Activated CD4-positive, alpha-beta memory T cell treated with anti-CD3 and anti-CD28 coated beads for 36 hours (primary cell): ENCODE measurements around the gene IQCN. TPM values are rescaled to one million over a fixed set of nuclear protein-coding genes. Genes with fewer than 3 reads are reported as not detected.

Source experiments
- CTCF ChIA-PET: fragments of 350-600 bp; sonication (Branson Sonifier 250); formaldehyde crosslinking; loops from one replicate; lab custom pipeline; 2021; ENCODE audit warnings: antibody characterized with exemption, inconsistent platforms; lab: Charles Lee
- POLR2A ChIA-PET: fragments of 350-600 bp; sonication (Branson Sonifier 250); formaldehyde crosslinking; loops from one replicate; lab custom pipeline; 2021; ENCODE audit warnings: antibody characterized with exemption; lab: Charles Lee
- DNase-seq: peaks from one replicate; pipeline ENCODE4 v3.0.0-alpha.2; 2020
- H3K27ac Mint-ChIP-seq: one replicate; pipeline ENCODE4 v1.8.0; 2021; ENCODE audit warnings: mixed read lengths
- H3K27me3 Mint-ChIP-seq: one replicate; pipeline ENCODE4 v1.8.0; 2021; ENCODE audit warnings: mixed read lengths
- H3K36me3 Mint-ChIP-seq: one replicate; pipeline ENCODE4 v1.8.0; 2021; ENCODE audit warnings: mixed read lengths
- H3K4me1 Mint-ChIP-seq: one replicate; pipeline ENCODE4 v1.8.0; 2021; ENCODE audit warnings: low read depth, mixed read lengths
- H3K4me3 Mint-ChIP-seq: one replicate; pipeline ENCODE4 v1.8.0; 2021; ENCODE audit warnings: mild to moderate bottlenecking, mixed read lengths
- H3K9me3 Mint-ChIP-seq: one replicate; pipeline ENCODE4 v1.8.0; 2021; ENCODE audit warnings: mixed read lengths
- intact Hi-C: fragments of 100-400 bp; cut with micrococcal nuclease; formaldehyde crosslinking; loops from one replicate; pipeline ENCODE4 v1.15.1; 2023
- total RNA-seq, 2 experiments: library from RNA; stranded (reverse); gene quantifications; one replicate each; pipeline ENCODE4 v1.2.3, GENCODE V29; 2021

Gene IQCN
- total RNA-seq, 2 experiments from 2014 or later, result 0.36 to 0.39 TPM

DNA sequence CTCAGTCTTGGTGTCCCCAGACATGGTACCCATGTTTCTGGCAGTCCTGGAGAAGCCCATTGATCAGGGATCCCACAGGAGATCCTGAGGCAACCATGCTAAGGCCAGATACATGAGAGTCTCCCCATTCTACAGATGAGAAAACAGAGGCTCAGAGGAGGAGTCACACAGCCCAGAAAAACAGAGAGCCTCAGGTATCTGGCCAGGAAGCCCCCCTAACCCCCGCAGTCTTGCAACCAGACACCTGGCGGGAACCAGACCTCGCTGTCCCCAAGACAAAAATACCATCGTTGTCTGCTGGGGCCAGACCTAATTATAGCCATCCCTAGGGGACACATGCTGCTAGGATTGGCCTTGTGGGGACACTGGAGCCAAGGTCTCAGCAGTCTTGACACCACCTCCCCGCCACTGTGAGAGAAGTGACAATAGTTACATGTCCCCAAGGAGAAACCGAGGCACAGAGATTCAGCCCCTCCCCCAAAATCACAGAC lies 46.4 kb downstream of the IQCN start:
- no peak overlapping the region for H3K27ac Mint-ChIP-seq
- ChIA-PET CTCF (interaction anchor here (1.3 kb wide), 1 partner anchor 24 kb away, joined by 4 read pairs; no protein-coding TSS in a partner anchor), POLR2A (no interaction called here)
- H3K27me3 Mint-ChIP-seq, result peaks cover 68% of the 10 kb centered on the region
- intact Hi-C loops, result loop anchor here (2.0 kb wide), 1 partner anchor 17 kb away; no protein-coding TSS in a partner anchor
- no peaks in the 10 kb centered on the region for H3K9me3 Mint-ChIP-seq
- peaks cover 22% of the 10 kb centered on the region for H3K4me1 Mint-ChIP-seq
- H3K4me3 Mint-ChIP-seq, result no peak overlapping the region
- H3K36me3 Mint-ChIP-seq, result no peaks in the 10 kb centered on the region
- no peak for DNase-seq

DNA sequence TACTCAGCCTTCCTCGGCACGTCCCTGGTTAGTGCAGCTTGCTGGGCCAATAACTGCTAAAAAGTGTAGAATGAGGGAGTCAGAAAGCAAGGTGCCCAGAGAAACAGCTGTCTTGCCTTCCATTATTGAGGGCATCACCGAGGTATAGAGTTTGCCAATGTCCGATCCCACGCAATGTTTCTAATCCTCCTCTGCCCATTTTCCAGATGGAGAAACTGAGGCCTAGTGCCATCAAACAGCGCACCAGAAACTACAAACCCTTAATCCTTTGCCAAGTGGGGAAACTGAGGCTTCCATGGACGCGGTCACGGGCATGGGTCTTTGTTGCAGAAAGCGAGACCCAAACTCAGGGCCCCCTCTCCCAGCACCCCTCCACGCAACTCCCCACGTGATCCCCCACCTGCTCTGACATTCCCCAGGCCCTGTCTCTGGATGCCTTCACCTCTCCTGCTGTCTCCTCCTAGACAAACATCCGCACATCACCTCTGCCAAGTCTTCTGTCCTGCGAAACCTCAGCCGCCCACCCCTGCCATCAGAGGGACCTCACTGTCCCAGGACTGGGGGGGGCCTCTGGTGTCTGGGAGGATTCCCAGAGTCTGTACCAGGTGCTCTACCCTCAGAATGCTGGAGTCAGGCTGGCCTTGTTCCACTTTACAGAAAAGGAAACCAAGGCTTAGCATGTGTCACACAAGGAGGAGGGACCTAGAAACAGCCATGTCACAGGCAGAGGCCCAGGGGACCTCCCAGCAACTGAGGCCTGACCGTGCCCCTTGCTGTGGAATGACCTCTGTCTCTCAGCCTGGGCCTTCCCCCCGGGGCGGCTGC lies 47.1 kb downstream of the IQCN start:
- Mint-ChIP-seq H3K36me3 (no peaks in the 10 kb centered on the region), H3K27ac (no peak overlapping the region), H3K9me3 (no peaks in the 10 kb centered on the region), H3K4me3 (no peak overlapping the region), H3K27me3 (peaks cover 64% of the 10 kb centered on the region), H3K4me1 (peaks cover 18% of the 10 kb centered on the region)
- intact Hi-C loops, result loop anchor here (2.0 kb wide), 1 partner anchor 18 kb away; no protein-coding TSS in a partner anchor
- POLR2A ChIA-PET, result no interaction called here
- CTCF ChIA-PET, result interaction anchor here (1.1 kb wide), 1 partner anchor 25 kb away, joined by 3 read pairs; no protein-coding TSS in a partner anchor
- DNase-seq, result no peak

DNA sequence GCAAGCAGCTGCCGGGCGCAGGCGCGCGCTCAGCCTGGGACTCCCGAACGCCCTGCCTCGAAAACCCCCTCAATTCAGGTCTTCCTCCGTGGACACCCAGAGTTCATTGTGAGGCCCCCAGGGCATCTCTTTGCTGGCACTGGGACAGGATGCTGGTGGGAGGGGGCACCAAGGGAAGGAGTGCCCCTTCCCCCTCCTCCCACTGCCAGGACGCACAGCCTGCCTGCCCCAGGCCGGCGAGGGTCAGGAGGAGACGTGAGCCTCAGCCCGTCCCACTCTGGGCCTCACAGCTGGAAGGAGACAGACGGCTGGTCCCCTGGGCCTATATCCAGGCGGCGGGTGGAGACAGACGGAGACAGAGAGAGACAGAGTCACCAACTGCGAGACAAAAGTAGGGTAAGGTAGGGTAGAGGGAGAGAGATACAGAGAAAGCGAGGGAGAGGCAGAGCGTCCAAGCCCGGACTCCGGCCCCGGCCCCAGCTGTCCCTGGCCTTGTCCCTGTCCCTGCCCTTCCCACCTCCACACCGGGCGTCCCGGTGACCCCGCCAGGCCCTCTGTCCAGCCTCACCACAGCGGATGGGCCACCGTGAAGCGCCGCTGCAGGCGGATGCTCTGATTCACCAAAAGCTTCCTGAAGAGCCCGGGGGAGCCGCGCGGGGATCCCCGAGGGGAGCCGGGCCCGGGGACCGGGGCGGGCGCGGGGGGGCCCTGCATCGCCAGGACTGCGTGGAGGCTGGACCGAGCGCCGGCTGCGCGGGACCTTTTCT lies 48.4 kb downstream of the IQCN start, which contains the start of gene PDE4C:
TSS of gene PDE4C (minus strand) at position 737 of the 767 bp plus-strand sequence. CDS start at position 714, 23 bp downstream.
- POLR2A ChIA-PET, result no interaction called here
- H3K4me1 Mint-ChIP-seq, result peaks cover 18% of the 10 kb centered on the region
- peak; percentile 18 for DNase-seq

GRCh38 chr19:18225355-18225701 lies 48.9 kb downstream of the IQCN start:
- Mint-ChIP-seq H3K27ac (no peak overlapping the region), H3K4me1 (peaks cover 21% of the 10 kb centered on the region), H3K4me3 (peak overlapping the region; percentile 71), H3K9me3 (no peaks in the 10 kb centered on the region), H3K36me3 (no peaks in the 10 kb centered on the region), H3K27me3 (peaks cover 58% of the 10 kb centered on the region)
- ChIA-PET POLR2A (no interaction called here), CTCF (interaction anchor here (1.2 to 1.3 kb wide), 2 partner anchors 17 to 163 kb away, joined by 3 to 4 read pairs; no protein-coding TSS in a partner anchor)
- intact Hi-C loops, result loop anchor here (2.0 kb wide), 2 partner anchors 65 to 73 kb away; partner anchors contain the start of gene PIK3R2
- DNase-seq, result no peak

More for the DNA sequence above, 48.4 kb downstream of the IQCN start, which contains the start of gene PDE4C:
- Mint-ChIP-seq H3K4me3 (peak within 1 kb of the TSS; percentile 71), H3K27ac (no peak within 1 kb of the TSS), H3K27me3 (peaks cover 59% of the 10 kb centered on the region), H3K9me3 (no peaks in the 10 kb centered on the region), H3K36me3 (no peaks in the 10 kb centered on the region)
- intact Hi-C loops, result loop anchor here (2.0 kb wide), 3 partner anchors 19 to 73 kb away; partner anchors contain the start of gene PIK3R2
- CTCF ChIA-PET, result interaction anchor here (1.1 to 1.3 kb wide), 3 partner anchors 18 to 163 kb away, joined by 3 to 4 read pairs (median 3); no protein-coding TSS in a partner anchor

- peak; percentile 96 for DNase-seq
- intact Hi-C loops, result loop anchor here (2.0 kb wide), 2 partner anchors 64 to 72 kb away; partner anchors contain the start of gene PIK3R2
- Mint-ChIP-seq H3K27ac (no peak overlapping the region), H3K4me1 (peaks cover 21% of the 10 kb centered on the region), H3K36me3 (no peaks in the 10 kb centered on the region), H3K27me3 (peaks cover 57% of the 10 kb centered on the region), H3K4me3 (peak overlapping the region; percentile 71), H3K9me3 (no peaks in the 10 kb centered on the region)
- CTCF ChIA-PET, result interaction anchor here (0.6 to 1.4 kb wide), 14 partner anchors 8 to 164 kb away, joined by 3 to 13 read pairs (median 4); partner anchors contain the start of genes JUND and RAB3A
- POLR2A ChIA-PET, result interaction anchor here (0.6 to 1.2 kb wide), 2 partner anchors 32 to 67 kb away, joined by 3 read pairs; partner anchors contain the start of gene MPV17L2
These were observed 49.5 kb downstream of the IQCN start for GRCh38 chr19:18224525-18225354.

DNA sequence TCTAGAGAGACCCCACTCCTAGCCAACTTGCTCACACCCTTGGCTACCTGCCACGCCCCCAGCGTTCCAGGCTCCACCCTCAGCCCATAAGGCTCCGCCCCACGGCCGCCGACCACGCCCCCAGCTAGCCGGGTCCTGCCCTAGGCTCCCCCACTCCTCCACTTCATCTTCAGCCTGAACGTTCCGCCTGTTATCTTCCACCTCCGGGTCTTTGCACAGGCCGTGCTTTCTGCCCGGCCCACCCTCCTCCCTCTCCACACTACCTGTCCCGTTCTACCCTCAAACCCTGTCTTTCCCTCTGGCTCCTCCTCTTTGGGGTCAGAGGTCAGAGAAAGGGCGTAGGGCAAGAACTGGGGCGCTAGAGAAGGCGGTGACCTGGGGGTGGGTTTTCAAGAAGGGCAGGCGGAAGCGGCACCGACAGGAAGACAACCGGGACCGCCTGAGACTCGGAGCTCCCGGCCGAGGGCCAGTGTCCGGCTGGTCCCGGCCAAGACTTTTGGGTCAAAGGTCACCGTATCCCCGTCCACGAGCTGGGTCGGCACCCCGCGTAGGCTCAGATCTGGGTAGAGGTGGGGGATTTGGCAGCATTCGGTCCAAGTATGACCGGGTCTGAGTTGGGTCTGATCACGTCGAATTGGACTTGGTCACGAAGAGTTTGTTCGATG lies 50.3 kb downstream of the IQCN start:
- peak overlapping the region; percentile 71 for H3K4me3 Mint-ChIP-seq
- peaks cover 52% of the 10 kb centered on the region for H3K27me3 Mint-ChIP-seq
- H3K9me3 Mint-ChIP-seq, result no peaks in the 10 kb centered on the region
- ChIA-PET CTCF (interaction anchor here (0.6 to 1.4 kb wide), 14 partner anchors 9 to 164 kb away, joined by 3 to 13 read pairs (median 3); partner anchors contain the start of genes JUND and RAB3A), POLR2A (interaction anchor here (0.6 to 1.2 kb wide), 2 partner anchors 31 to 66 kb away, joined by 3 read pairs; partner anchors contain the start of gene MPV17L2)
- no peak overlapping the region for H3K27ac Mint-ChIP-seq
- H3K36me3 Mint-ChIP-seq, result no peaks in the 10 kb centered on the region
- peaks cover 21% of the 10 kb centered on the region for H3K4me1 Mint-ChIP-seq
- intact Hi-C loops, result loop anchor here (2.0 kb wide), 2 partner anchors 63 to 71 kb away; partner anchors contain the start of gene PIK3R2
- peak; percentile 57 for DNase-seq

DNA sequence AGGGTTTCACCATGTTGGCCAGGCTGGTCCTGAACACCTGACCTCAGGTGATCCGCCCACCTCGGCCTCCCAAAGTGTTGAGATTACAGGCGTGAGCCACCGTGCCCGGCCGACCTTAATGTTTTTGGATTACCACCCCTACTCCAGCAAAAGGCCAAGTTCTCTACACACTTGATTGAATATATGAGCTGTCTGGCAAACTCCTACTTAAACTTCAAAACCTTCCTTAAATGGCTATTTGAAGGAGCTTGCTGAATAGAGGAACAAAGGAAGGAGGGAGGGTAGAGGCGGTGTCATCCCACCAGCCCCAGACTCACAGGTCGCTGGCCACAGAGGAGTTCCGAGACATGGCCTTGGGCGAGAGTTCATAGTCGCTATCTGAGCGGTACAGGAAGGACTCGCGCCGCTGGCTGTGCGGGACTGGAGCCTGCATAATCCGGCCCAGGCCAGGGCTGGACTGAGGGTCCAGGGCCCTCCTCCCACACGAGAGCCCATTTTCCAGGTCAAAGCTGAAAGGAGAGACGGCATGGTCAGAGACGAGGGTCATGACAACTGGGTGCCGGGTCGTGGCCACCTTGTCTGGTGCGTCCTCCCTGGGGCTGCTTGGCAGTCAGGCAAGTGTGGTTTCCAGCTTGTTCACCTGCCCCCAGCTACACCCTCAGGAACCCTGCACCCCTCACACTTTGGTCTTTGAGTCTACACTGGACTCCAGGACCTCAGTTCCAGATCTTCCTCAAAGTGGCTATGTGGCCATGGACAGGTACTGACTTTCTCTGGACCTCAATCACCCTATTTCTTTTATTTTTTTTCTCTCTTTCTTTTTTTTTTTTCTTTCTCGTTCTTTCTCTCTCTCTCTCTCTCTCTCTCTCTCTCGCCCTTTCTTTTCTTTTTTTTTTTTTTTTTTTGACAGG lies 52.2 kb downstream of the IQCN start:
- intact Hi-C loops, result no loop called here
- Mint-ChIP-seq H3K36me3 (no peaks in the 10 kb centered on the region), H3K4me3 (no peak overlapping the region), H3K27ac (no peak overlapping the region), H3K4me1 (peaks cover 21% of the 10 kb centered on the region), H3K9me3 (no peaks in the 10 kb centered on the region), H3K27me3 (peaks cover 40% of the 10 kb centered on the region)
- POLR2A ChIA-PET, result interaction anchor here (0.6 kb wide), 1 partner anchor 362 kb away, joined by 3 read pairs; the partner anchor contains the start of gene RPL18A
- DNase-seq, result no peak
- CTCF ChIA-PET, result interaction anchor here (1.0 to 2.3 kb wide), 4 partner anchors 14 to 57 kb away, joined by 3 to 9 read pairs (median 4); no protein-coding TSS in a partner anchor

GRCh38 chr19:18220632-18221275 lies 53.5 kb downstream of the IQCN start:
- Mint-ChIP-seq H3K27me3 (peaks cover 32% of the 10 kb centered on the region), H3K4me3 (no peak overlapping the region), H3K4me1 (peaks cover 18% of the 10 kb centered on the region), H3K9me3 (no peaks in the 10 kb centered on the region), H3K36me3 (no peaks in the 10 kb centered on the region), H3K27ac (no peak overlapping the region)
- ChIA-PET CTCF (interaction anchor here (1.0 to 1.5 kb wide), 2 partner anchors 31 to 168 kb away, joined by 4 to 6 read pairs; no protein-coding TSS in a partner anchor), POLR2A (no interaction called here)
- intact Hi-C loops, result no loop called here
- DNase-seq, result no peak
